ENCODE measurements around the gene RBM43. TPM values are rescaled to one million over a fixed set of nuclear protein-coding genes. Genes with fewer than 3 reads are reported as not detected.

Gene RBM43
- total RNA-seq, 2 donors from 2014 or later, result 1.1 to 2.4 TPM

DNA sequence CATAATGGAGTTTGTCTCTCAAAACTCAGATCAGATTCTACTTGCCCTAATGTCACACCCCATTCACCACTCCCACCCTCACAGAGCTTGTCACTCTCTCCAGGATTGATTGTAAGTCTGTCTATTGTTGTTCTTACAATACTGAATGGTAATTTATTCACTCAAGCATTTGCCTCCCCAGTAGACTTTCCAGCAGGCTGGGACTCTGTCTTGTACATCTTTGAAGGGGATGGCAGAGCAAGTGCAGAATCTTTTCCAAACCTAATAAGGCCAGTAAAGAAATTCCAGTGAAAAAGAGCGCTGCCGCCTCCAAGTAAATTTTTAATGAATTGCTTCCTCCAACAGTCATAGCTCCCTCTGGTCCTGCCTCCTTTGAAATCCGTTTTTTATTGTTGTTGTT, 56.9 kb downstream of the RBM43 start:
- no peaks in the 10 kb centered on the region for H3K36me3 ChIP-seq (ENCODE audit: control insufficient read depth, insufficient read depth, low read length)

DNA sequence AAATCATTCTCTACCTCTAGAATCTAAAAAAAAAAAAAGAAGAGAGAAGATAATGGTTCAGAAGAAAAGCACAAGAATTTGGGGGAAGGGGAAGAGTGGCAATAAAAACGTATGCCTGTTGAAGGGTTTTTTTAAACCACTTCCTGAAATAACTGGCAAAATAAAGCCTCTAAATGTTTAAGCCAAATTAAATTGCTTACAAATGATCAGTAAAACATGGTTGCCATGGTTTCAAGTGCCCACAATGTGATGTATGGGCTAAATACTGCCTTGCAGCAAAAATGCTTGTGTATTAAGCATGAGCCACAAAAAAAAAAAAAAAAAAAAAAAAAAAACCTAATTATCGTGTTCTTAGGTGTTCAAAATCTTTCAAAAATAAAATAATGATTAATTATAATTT, 60.8 kb downstream of the RBM43 start:
- no peaks in the 10 kb centered on the region for H3K27me3 Mint-ChIP-seq (ENCODE audit: insufficient read depth)
- H3K4me3 Mint-ChIP-seq, result no peak overlapping the region
- no peak overlapping the region for H3K27ac ChIP-seq (ENCODE audit: low read depth, low read length)
- DNase-seq, result no peak
- no peaks in the 10 kb centered on the region for H3K9me3 ChIP-seq (ENCODE audit: control insufficient read depth, low read length)
- H3K9ac ChIP-seq (ENCODE audit: extremely low read depth, low read length, poor library complexity, severe bottlenecking), result no peak overlapping the region
- WGBS, 2 experiments (ENCODE audit: insufficient coverage in 1 of 2, insufficient read length in 1 of 2), result 43 to 50% methylated on average over 1 of the region's 2 CpGs
- no peak overlapping the region for H3K27ac Mint-ChIP-seq
- peaks cover 6% of the 10 kb centered on the region for H3K4me1 ChIP-seq (ENCODE audit: control insufficient read depth, insufficient read depth, low read length)
- H3K27me3 ChIP-seq (ENCODE audit: control insufficient read depth, insufficient read depth, low read length, poor library complexity, severe bottlenecking), result no peaks in the 10 kb centered on the region
- H3K4me3 ChIP-seq (ENCODE audit: low read length), result no peak overlapping the region
- no peaks in the 10 kb centered on the region for H3K36me3 ChIP-seq (ENCODE audit: control insufficient read depth, insufficient read depth, low read length)
- H3K4me1 Mint-ChIP-seq, result peaks cover 8% of the 10 kb centered on the region
- TF ChIP-seq, protein P1, sequence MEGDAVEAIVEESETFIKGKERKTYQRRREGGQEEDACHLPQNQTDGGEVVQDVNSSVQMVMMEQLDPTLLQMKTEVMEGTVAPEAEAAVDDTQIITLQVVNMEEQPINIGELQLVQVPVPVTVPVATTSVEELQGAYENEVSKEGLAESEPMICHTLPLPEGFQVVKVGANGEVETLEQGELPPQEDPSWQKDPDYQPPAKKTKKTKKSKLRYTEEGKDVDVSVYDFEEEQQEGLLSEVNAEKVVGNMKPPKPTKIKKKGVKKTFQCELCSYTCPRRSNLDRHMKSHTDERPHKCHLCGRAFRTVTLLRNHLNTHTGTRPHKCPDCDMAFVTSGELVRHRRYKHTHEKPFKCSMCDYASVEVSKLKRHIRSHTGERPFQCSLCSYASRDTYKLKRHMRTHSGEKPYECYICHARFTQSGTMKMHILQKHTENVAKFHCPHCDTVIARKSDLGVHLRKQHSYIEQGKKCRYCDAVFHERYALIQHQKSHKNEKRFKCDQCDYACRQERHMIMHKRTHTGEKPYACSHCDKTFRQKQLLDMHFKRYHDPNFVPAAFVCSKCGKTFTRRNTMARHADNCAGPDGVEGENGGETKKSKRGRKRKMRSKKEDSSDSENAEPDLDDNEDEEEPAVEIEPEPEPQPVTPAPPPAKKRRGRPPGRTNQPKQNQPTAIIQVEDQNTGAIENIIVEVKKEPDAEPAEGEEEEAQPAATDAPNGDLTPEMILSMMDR (conservative IDR thresholded peaks at IDR 0.05), result no peak
- no peaks in the 10 kb centered on the region for H3K9me3 Mint-ChIP-seq
- no peaks in the 10 kb centered on the region for H3K36me3 Mint-ChIP-seq (ENCODE audit: low read depth)

More for the DNA sequence above, 56.9 kb downstream of the RBM43 start:
- H3K27me3 Mint-ChIP-seq (ENCODE audit: insufficient read depth), result no peaks in the 10 kb centered on the region
- TF ChIP-seq, protein P1 (conservative IDR thresholded peaks at IDR 0.05), result no peak
- DNase-seq, result no peak
- no peaks in the 10 kb centered on the region for H3K36me3 Mint-ChIP-seq (ENCODE audit: low read depth)
- Histone ChIP-seq H3K9ac (ENCODE audit: extremely low read depth, low read length, poor library complexity, severe bottlenecking) (no peak overlapping the region), H3K9me3 (ENCODE audit: control insufficient read depth, low read length) (no peaks in the 10 kb centered on the region), H3K4me3 (ENCODE audit: low read length) (no peak overlapping the region), H3K4me1 (ENCODE audit: control insufficient read depth, insufficient read depth, low read length) (peaks cover 6% of the 10 kb centered on the region), H3K27me3 (ENCODE audit: control insufficient read depth, insufficient read depth, low read length, poor library complexity, severe bottlenecking) (no peaks in the 10 kb centered on the region), H3K27ac (ENCODE audit: low read depth, low read length) (peak overlapping the region; percentile 90)
- H3K27ac Mint-ChIP-seq, result no peak overlapping the region
- peaks cover 15% of the 10 kb centered on the region for H3K4me1 Mint-ChIP-seq
- H3K9me3 Mint-ChIP-seq, result no peaks in the 10 kb centered on the region
- H3K4me3 Mint-ChIP-seq, result no peak overlapping the region
- 86% methylated on average over 2 of the region's 3 CpGs; no CpG with 5 or more reads in 1 of the 2 experiments for WGBS, 2 experiments (ENCODE audit: insufficient coverage in 1 of 2, insufficient read length in 1 of 2)

DNA sequence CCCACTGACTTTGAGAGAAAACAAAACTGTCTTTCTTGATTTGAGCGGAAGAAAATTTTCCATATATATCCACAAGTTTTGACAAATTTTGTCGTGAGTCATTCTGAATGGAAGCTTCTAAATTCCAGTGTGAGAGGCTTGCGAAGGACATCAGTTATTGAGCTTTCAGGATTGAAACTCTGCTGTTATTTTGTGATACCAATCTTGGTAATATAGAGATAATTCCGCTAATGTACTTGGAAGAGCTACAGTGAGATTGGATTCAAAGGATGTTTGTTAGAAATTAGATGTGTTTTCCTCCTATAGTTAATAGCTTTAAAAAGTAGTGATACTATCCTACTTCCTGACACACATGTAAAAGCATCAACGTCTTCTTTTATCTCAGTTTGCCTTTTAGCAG, 61.4 kb downstream of the RBM43 start:
- Histone ChIP-seq H3K27ac (ENCODE audit: low read depth, low read length) (no peak overlapping the region), H3K36me3 (ENCODE audit: control insufficient read depth, insufficient read depth, low read length) (no peaks in the 10 kb centered on the region), H3K9me3 (ENCODE audit: control insufficient read depth, low read length) (no peaks in the 10 kb centered on the region), H3K4me3 (ENCODE audit: low read length) (no peak overlapping the region), H3K9ac (ENCODE audit: extremely low read depth, low read length, poor library complexity, severe bottlenecking) (no peak overlapping the region), H3K27me3 (ENCODE audit: control insufficient read depth, insufficient read depth, low read length, poor library complexity, severe bottlenecking) (no peaks in the 10 kb centered on the region), H3K4me1 (ENCODE audit: control insufficient read depth, insufficient read depth, low read length) (peaks cover 6% of the 10 kb centered on the region)
- Mint-ChIP-seq H3K36me3 (ENCODE audit: low read depth) (no peaks in the 10 kb centered on the region), H3K27ac (no peak overlapping the region), H3K27me3 (ENCODE audit: insufficient read depth) (no peaks in the 10 kb centered on the region), H3K4me1 (peaks cover 8% of the 10 kb centered on the region), H3K9me3 (no peaks in the 10 kb centered on the region), H3K4me3 (no peak overlapping the region)
- 92 to 96% methylated on average over 3 to 5 of the region's 5 CpGs for WGBS, 2 experiments (ENCODE audit: insufficient coverage in 1 of 2, insufficient read length in 1 of 2)
- TF ChIP-seq, protein P1 (conservative IDR thresholded peaks at IDR 0.05), result no peak
- DNase-seq, result no peak

All from endodermal cell (in vitro differentiated cells).